ENCODE results near the gene GATA2.

- TF ChIP-seq CTCF (IDR thresholded peaks at IDR 0.05) = no peak
- TF ChIP-seq EP300 (IDR thresholded peaks at IDR 0.05) = no peak
- no peak for TF ChIP-seq POLR2A (IDR thresholded peaks at IDR 0.05)
These were observed 39.3 kb downstream of the GATA2 start for GRCh38 chr3:128453501-128454309.

Measured in tibial nerve (tissue), 4 donors.